PC-9 (cell line): ENCODE results near the gene RBMS1. TPM values are rescaled to one million over a fixed set of nuclear protein-coding genes. Genes with fewer than 3 reads are reported as not detected.

Experiments
- BruUV-seq: library from RNA; stranded (reverse); fragments of 400-500 nt; replicated peaks from 2 replicates; lab custom pipeline; 2021; lab: Mats Ljungman, UMichigan
- CTCF ChIA-PET: fragments of 300-600 bp; sonication (Branson Sonifier 250); formaldehyde crosslinking; loops from one replicate; lab custom pipeline; 2022; ENCODE audit warnings: antibody characterized with exemption; lab: Charles Lee
- POLR2A ChIA-PET: fragments of 300-600 bp; sonication (Branson Sonifier 250); formaldehyde crosslinking; loops from one replicate; lab custom pipeline; 2022; ENCODE audit warnings: antibody characterized with exemption; ENCODE audit not compliant: unreplicated experiment; lab: Charles Lee
- DNase-seq, 2 experiments: peaks; one replicate each; pipeline versions ENCODE4 v3.0.0 to v3.0.0-alpha.2; 2015 to 2022; ENCODE audit warnings: mixed read lengths in 1 of 2
- H2AFZ ChIP-seq: fragments of 200-600 bp; sonication (generic); 2 replicates; pipeline ENCODE4 v1.8.1; 2017; ENCODE audit warnings: antibody characterized with exemption
- H3F3A ChIP-seq: fragments of 200-600 bp; sonication (generic); 2 replicates; pipeline ENCODE4 v1.8.1; 2017; ENCODE audit warnings: antibody characterized with exemption, mild to moderate bottlenecking, low read depth; ENCODE audit not compliant: insufficient read depth
- H3K27ac ChIP-seq: fragments of 200-600 bp; sonication (generic); 2 replicates; pipeline ENCODE4 v1.6.1; 2016; ENCODE audit warnings: mixed run types
- H3K27me3 ChIP-seq: fragments of 200-600 bp; sonication (generic); 2 replicates; pipeline ENCODE4 v1.6.1; 2016; ENCODE audit warnings: low read depth, mixed run types; ENCODE audit not compliant: insufficient read depth
- H3K36me3 ChIP-seq: fragments of 200-600 bp; sonication (generic); 2 replicates; pipeline ENCODE4 v1.6.1; 2016; ENCODE audit warnings: low read depth, mixed run types
- H3K4me1 ChIP-seq: fragments of 200-600 bp; sonication (generic); replicated peaks from 2 replicates; pipeline ENCODE4 v1.6.1; 2016; ENCODE audit warnings: mixed run types; ENCODE audit not compliant: insufficient read depth
- H3K4me2 ChIP-seq: fragments of 200-600 bp; sonication (generic); 2 replicates; pipeline ENCODE4 v1.6.1; 2017; ENCODE audit warnings: mixed run types
- H3K4me3 ChIP-seq: fragments of 200-600 bp; sonication (generic); 2 replicates; pipeline ENCODE4 v1.6.1; 2016; ENCODE audit warnings: mixed run types
- H3K79me2 ChIP-seq: fragments of 200-600 bp; sonication (generic); 2 replicates; pipeline ENCODE4 v1.6.1; 2017; ENCODE audit warnings: low read depth, mixed run types
- H3K9me2 ChIP-seq: fragments of 200-600 bp; sonication (generic); 2 replicates; pipeline ENCODE4 v1.8.1; 2017; ENCODE audit warnings: mild to moderate bottlenecking; ENCODE audit not compliant: insufficient read depth
- H3K9me3 ChIP-seq: fragments of 200-600 bp; sonication (generic); 2 replicates; pipeline ENCODE4 v1.8.1; 2016; ENCODE audit warnings: low read depth; ENCODE audit not compliant: insufficient read depth
- H4K20me1 ChIP-seq: fragments of 200-600 bp; sonication (generic); 2 replicates; pipeline ENCODE4 v1.8.1; 2017; ENCODE audit not compliant: insufficient read depth
- EZH2 ChIP-seq: fragments of 200-600 bp; sonication (generic); IDR thresholded peaks from 2 replicates; pipeline ENCODE4 v1.8.0; 2017; ENCODE audit warnings: antibody characterized with exemption, low read depth
- intact Hi-C: fragments of 100-400 bp; cut with micrococcal nuclease; formaldehyde crosslinking; loops from one replicate; pipeline ENCODE4 v1.10.0; 2022; ENCODE audit not compliant: unreplicated experiment
- total RNA-seq: library from RNA; stranded (reverse); gene quantifications from 2 replicates; pipeline ENCODE4 v1.2.3, GENCODE V29; 2021
- TF ChIP-seq, protein P1 (sequence below): fragments of 200-600 bp; sonication (generic); conservative IDR thresholded peaks from 2 replicates; pipeline ENCODE4 v1.6.1; 2017; ENCODE audit warnings: mixed run types, antibody characterized with exemption, mild to moderate bottlenecking, moderate library complexity

RBMS1 gene
- total RNA-seq, 1 experiment from 2014 or later = 65.1 TPM

DNA sequence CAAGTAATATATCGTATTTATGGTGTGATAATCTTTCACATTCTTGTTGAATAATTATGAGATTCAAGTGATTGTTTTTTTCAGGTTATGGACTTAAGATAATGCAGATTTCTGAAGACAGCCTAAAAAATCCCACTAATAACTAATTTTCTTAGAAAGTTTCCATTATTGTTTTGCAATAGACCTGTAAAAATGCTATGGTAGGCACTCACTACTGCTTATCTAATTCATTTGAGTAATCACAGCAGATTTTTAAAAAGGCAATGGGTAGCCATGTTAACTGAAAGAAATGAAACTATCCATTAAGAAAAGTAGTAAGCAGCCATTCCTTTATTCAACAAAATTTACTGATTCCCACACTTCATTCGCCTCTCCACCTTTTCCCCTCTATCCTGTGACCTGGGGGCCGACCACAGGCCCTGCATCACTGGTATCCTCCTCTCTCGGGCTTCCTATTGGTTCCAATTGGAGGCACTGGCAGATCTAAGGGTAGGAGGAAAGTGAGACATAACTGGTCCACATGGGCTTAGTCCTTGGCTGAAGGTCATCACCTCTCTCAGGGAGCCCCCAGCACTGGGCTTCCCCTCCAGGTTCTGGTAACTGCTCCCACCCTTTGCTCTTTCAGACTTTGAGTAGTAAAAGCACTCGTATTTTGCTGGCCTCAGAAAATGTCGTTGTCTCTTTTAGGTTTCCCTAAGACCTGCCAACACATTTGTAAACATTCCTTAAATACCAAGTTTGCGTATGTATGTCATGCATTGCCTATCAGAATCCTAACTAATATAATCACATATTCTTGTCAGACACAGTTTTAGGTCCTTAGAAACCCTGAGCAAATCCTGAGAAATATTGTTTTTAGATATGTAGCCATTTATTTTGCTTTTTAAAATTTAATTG lies 18.5 kb downstream of the RBMS1 start:
- no peak for DNase-seq
- TF ChIP-seq, protein P1, sequence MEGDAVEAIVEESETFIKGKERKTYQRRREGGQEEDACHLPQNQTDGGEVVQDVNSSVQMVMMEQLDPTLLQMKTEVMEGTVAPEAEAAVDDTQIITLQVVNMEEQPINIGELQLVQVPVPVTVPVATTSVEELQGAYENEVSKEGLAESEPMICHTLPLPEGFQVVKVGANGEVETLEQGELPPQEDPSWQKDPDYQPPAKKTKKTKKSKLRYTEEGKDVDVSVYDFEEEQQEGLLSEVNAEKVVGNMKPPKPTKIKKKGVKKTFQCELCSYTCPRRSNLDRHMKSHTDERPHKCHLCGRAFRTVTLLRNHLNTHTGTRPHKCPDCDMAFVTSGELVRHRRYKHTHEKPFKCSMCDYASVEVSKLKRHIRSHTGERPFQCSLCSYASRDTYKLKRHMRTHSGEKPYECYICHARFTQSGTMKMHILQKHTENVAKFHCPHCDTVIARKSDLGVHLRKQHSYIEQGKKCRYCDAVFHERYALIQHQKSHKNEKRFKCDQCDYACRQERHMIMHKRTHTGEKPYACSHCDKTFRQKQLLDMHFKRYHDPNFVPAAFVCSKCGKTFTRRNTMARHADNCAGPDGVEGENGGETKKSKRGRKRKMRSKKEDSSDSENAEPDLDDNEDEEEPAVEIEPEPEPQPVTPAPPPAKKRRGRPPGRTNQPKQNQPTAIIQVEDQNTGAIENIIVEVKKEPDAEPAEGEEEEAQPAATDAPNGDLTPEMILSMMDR = no peak
- no peak for TF ChIP-seq EZH2
- intact Hi-C loops = no loop called here
- H3F3A ChIP-seq = no peaks in the 10 kb centered on the region; the same call in 1 of the 2 replicates
- no peak overlapping the region for H2AFZ ChIP-seq
- H3K4me2 ChIP-seq = no peak overlapping the region
- H3K4me1 ChIP-seq = no peaks in the 10 kb centered on the region
- no TSS peak for BruUV-seq
- H3K79me2 ChIP-seq = peaks cover 56% of the 10 kb centered on the region
- H3K27me3 ChIP-seq = no peaks in the 10 kb centered on the region
- H3K36me3 ChIP-seq = no peaks in the 10 kb centered on the region
- no peak overlapping the region for H3K27ac ChIP-seq
- no peaks in the 10 kb centered on the region for H4K20me1 ChIP-seq
- H3K9me3 ChIP-seq = no peaks in the 10 kb centered on the region
- POLR2A ChIA-PET = no interaction called here
- H3K9me2 ChIP-seq = no peaks in the 10 kb centered on the region
- CTCF ChIA-PET = no interaction called here
- H3K4me3 ChIP-seq = no peak overlapping the region

DNA sequence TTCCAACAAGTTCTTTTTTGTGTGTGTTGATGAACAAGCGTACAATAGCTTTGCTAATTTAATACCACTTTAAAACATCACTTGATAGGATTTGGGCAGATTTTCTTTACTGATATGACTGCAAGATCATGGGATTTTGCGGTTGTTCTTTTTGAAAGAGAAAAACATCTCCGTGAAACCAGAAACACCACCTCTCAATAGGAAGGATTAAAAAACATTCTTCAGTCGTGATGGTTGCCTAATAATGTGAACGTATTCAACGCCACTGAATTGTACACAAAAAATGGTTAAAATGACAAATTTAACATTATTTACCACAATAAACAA lies 19.3 kb downstream of the RBMS1 start:
- CTCF ChIA-PET = no interaction called here
- Histone ChIP-seq H3K9me2 (no peaks in the 10 kb centered on the region), H3K4me1 (no peaks in the 10 kb centered on the region), H3K4me2 (no peak overlapping the region), H3K79me2 (peaks cover 56% of the 10 kb centered on the region), H3K27me3 (no peaks in the 10 kb centered on the region), H3F3A (no peaks in the 10 kb centered on the region; the same call in 1 of the 2 replicates), H3K27ac (no peak overlapping the region), H3K9me3 (no peaks in the 10 kb centered on the region), H3K4me3 (no peak overlapping the region; the same call in 1 of the 2 replicates), H2AFZ (no peak overlapping the region), H3K36me3 (no peaks in the 10 kb centered on the region), H4K20me1 (no peaks in the 10 kb centered on the region)
- no peak for DNase-seq
- intact Hi-C loops = no loop called here
- TF ChIP-seq, protein P1 = no peak
- TF ChIP-seq EZH2 = no peak
- no TSS peak for BruUV-seq
- POLR2A ChIA-PET = no interaction called here

DNA sequence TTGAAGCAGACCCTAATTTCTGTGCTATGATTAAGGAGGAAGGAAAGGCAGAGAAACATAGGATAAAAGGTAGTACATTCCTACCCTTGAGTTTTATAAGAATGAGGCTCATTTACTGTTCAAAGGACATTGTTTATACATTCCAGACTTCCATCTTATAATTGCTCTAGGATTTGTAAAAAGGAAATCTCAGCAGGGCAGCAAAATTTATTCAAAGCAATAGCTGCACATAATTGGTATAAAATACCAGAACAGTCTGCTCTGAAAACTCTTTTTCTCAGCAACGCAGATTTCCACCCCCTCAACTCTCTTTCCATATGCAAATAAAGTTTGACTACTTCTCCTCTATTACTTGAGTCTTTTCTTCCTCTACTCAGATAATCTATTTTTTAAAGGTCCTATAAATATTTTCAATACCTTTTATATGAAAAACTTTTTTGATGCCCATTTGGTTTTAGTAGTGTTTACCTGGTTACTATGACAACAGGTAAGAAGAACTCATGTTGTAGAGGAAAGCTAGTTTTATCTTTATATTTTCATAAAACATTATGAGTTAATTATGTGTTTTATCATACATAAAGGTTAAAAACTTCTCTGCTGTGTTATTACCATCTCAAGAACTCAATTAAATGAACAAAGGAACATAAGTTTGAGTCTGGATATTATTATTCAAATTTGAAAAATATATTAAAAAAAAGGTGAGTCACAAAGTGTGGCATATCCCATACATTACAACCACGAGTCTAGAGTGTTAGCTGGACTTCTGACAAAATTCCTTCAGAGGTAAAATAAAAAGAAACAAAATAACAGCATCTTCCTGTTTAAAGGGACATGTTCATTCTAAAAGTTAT lies 19.9 kb downstream of the RBMS1 start:
- Histone ChIP-seq H3K36me3 (no peaks in the 10 kb centered on the region), H3K27me3 (no peaks in the 10 kb centered on the region), H3K4me1 (no peaks in the 10 kb centered on the region), H4K20me1 (no peaks in the 10 kb centered on the region), H2AFZ (no peak overlapping the region), H3K27ac (no peak overlapping the region), H3K4me3 (no peak overlapping the region), H3F3A (no peaks in the 10 kb centered on the region; the same call in 1 of the 2 replicates), H3K9me2 (no peaks in the 10 kb centered on the region), H3K9me3 (no peaks in the 10 kb centered on the region), H3K4me2 (no peak overlapping the region), H3K79me2 (peaks cover 56% of the 10 kb centered on the region)
- DNase-seq = no peak
- CTCF ChIA-PET = no interaction called here
- no TSS peak for BruUV-seq
- intact Hi-C loops = no loop called here
- TF ChIP-seq, protein P1 = no peak
- no peak for TF ChIP-seq EZH2
- POLR2A ChIA-PET = no interaction called here
